ENCODE data around the gene DYDC1.

DNA sequence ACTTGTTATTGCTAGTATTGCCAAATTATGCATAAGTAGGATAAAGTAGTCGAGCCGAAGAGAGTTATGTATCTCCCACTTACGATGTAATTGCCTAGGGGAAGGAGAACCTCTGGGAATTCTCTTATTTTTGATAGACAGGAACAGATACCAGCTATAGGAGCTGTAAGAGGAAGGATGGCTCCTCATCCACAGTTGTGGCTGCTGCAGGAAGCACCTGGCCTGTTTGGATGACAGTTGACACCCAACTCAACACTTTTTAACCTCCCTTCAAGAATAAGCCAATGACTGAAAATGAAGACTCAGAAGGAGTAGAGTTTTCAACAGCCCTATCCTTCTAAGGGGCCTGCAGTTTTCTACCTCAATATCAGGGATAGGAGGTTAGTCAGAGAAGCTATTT, 6.3 kb downstream of the DYDC1 start:
- no peak for TF ChIP-seq POLR2A (IDR thresholded peaks at IDR 0.05)
- TF ChIP-seq, protein P1, sequence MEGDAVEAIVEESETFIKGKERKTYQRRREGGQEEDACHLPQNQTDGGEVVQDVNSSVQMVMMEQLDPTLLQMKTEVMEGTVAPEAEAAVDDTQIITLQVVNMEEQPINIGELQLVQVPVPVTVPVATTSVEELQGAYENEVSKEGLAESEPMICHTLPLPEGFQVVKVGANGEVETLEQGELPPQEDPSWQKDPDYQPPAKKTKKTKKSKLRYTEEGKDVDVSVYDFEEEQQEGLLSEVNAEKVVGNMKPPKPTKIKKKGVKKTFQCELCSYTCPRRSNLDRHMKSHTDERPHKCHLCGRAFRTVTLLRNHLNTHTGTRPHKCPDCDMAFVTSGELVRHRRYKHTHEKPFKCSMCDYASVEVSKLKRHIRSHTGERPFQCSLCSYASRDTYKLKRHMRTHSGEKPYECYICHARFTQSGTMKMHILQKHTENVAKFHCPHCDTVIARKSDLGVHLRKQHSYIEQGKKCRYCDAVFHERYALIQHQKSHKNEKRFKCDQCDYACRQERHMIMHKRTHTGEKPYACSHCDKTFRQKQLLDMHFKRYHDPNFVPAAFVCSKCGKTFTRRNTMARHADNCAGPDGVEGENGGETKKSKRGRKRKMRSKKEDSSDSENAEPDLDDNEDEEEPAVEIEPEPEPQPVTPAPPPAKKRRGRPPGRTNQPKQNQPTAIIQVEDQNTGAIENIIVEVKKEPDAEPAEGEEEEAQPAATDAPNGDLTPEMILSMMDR (IDR thresholded peaks at IDR 0.05) = no peak
